ENCODE measurements around the gene DPF3.

DNA sequence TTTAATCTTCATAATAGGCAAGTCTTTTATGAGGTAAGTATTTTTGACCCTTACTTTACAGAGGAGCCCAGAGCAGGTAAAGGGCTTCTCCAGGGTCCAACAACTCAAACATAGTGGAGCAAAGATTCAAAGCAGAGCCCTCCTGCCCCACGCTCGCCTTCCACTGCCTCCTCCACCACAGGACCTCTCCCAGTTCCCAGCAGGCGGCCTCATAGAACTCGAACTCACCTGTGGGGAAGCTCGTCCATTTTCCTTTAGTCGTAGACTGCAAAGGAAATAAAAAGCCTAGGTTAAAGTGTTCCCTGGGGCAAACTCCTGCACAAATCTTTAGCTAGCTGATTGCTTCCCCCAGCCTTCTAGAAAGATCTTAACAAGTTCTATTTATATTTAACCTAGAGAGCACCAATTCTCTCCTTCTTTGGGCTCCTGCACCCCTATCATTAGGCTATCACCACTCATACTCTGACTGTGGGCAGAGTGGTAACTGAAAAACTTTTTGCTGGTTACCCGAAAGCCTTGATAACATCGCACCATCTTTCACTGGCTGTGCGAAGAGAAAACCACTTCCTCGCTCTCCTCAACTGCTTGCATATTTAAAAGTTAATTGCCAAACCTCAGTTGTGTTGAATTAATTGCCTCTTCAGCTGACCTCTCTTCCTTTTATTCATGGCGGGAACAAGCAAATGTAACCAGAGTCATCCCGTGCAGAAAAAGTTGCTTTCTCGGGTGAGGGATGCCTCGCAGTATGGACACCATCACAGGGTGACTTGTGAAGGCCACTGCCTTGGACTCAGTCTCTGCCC, 299.6 kb downstream of the DPF3 start:
- no peak for TF ChIP-seq POLR2A (IDR thresholded peaks at IDR 0.05)
- TF ChIP-seq, protein P1, sequence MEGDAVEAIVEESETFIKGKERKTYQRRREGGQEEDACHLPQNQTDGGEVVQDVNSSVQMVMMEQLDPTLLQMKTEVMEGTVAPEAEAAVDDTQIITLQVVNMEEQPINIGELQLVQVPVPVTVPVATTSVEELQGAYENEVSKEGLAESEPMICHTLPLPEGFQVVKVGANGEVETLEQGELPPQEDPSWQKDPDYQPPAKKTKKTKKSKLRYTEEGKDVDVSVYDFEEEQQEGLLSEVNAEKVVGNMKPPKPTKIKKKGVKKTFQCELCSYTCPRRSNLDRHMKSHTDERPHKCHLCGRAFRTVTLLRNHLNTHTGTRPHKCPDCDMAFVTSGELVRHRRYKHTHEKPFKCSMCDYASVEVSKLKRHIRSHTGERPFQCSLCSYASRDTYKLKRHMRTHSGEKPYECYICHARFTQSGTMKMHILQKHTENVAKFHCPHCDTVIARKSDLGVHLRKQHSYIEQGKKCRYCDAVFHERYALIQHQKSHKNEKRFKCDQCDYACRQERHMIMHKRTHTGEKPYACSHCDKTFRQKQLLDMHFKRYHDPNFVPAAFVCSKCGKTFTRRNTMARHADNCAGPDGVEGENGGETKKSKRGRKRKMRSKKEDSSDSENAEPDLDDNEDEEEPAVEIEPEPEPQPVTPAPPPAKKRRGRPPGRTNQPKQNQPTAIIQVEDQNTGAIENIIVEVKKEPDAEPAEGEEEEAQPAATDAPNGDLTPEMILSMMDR (IDR thresholded peaks at IDR 0.05) = no peak
